Uterus (tissue), 2 donors: ENCODE data around the gene CDCP2.

ENCODE experiments used
- POLR2A ChIP-seq, 2 donors: fragments of 450-650 bp; IDR thresholded peaks; one replicate each; pipeline ENCODE4 v1.6.1; 2016; ENCODE audit warnings: antibody characterized with exemption in 2 of 2, mild to moderate bottlenecking in 1 of 2, moderate library complexity in 1 of 2
- TF ChIP-seq, protein P1 (sequence below), 4 experiments: fragments of 200-600 bp in 2 of 4; fragments of 450-650 bp in 2 of 4; sonication (generic) in 2 of 4; IDR thresholded peaks; one replicate each; pipeline ENCODE4 v1.5.1; 2016 to 2019; ENCODE audit warnings: antibody characterized with exemption in 4 of 4, mild to moderate bottlenecking in 2 of 4, moderate library complexity in 1 of 4

DNA sequence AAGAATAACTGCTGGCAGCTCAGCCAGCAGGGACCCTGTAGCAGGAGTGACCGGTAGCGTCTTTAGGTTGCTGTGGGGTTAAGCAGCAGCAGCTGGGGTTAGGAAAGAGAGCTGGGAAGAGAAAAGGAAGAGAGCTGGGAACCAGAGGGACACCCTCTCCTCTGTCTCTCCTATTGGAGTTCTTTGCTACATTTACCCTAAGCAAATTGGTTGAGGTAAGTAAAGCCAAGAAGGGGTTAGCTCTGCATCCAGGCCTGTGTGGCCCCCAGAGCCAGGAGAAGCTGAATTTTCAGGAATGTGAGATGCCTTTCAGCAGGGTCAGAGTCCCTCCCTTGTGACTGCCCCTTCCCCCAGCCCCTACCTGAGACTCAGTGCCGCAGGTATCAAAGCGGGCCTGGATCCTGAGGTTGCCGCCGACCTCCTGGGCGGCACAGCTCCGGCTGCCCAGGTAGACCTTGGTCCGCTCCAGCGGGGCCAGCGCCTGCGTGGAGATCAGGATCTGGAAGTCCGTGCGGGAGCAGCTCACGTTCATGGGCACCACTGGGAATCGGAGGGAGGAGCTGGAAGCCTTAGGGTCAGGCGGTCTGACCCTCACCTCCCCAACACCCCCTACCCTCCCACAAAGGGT, 16.4 kb downstream of the CDCP2 start:
- TF ChIP-seq, protein P1, sequence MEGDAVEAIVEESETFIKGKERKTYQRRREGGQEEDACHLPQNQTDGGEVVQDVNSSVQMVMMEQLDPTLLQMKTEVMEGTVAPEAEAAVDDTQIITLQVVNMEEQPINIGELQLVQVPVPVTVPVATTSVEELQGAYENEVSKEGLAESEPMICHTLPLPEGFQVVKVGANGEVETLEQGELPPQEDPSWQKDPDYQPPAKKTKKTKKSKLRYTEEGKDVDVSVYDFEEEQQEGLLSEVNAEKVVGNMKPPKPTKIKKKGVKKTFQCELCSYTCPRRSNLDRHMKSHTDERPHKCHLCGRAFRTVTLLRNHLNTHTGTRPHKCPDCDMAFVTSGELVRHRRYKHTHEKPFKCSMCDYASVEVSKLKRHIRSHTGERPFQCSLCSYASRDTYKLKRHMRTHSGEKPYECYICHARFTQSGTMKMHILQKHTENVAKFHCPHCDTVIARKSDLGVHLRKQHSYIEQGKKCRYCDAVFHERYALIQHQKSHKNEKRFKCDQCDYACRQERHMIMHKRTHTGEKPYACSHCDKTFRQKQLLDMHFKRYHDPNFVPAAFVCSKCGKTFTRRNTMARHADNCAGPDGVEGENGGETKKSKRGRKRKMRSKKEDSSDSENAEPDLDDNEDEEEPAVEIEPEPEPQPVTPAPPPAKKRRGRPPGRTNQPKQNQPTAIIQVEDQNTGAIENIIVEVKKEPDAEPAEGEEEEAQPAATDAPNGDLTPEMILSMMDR (IDR thresholded peaks at IDR 0.05) = no peak
- no peak for TF ChIP-seq POLR2A (IDR thresholded peaks at IDR 0.05)
